ENCODE results near the gene NAAA. TPM values are rescaled to one million over a fixed set of nuclear protein-coding genes. Genes with fewer than 3 reads are reported as not detected.
A peak's percentile ranks its signal among the peaks of the same experiment; 100 is the strongest.
"Not testable (repeated sequence)": the region's sequence is repeated elsewhere in the genome, so short reads cannot be mapped to it uniquely, and the experiment has no call there.

Gene NAAA
- total and polyA plus RNA-seq, 2 donors = 21.7 to 26.1 TPM

GRCh38 chr4:75962072-75962471 lies 21.3 kb upstream of the NAAA start:
- H3K36me3 ChIP-seq (ENCODE audit: control insufficient read depth in 2 of 2, insufficient read depth in 2 of 2, low read length in 1 of 2) = peaks cover 54 to 78% of the 10 kb centered on the region in 2 donors
- H3K9me3 ChIP-seq (ENCODE audit: control insufficient read depth in 2 of 2, insufficient read depth in 1 of 2, low read length in 1 of 2); DNase-seq (ENCODE audit: low read depth in 6 of 9, low spot score in 9 of 9); H3K27ac ChIP-seq (ENCODE audit: low read depth in 1 of 2, low read length in 1 of 2); H3K27me3 ChIP-seq (ENCODE audit: control insufficient read depth in 2 of 2, insufficient read depth in 1 of 2, low read length in 1 of 2); H3K4me1 ChIP-seq (ENCODE audit: control insufficient read depth in 2 of 2, insufficient read depth in 2 of 2, low read length in 2 of 2); H3K4me3 ChIP-seq (ENCODE audit: low read length in 2 of 2): not testable (repeated sequence)
- WGBS = 92% methylated on average over 4 of the region's 4 CpGs

GRCh38 chr4:75958546-75958945 lies 17.7 kb upstream of the NAAA start:
- not testable (repeated sequence) for DNase-seq (ENCODE audit: low read depth in 6 of 9, low spot score in 9 of 9); H3K4me1 ChIP-seq (ENCODE audit: control insufficient read depth in 2 of 2, insufficient read depth in 2 of 2, low read length in 2 of 2); H3K9me3 ChIP-seq (ENCODE audit: control insufficient read depth in 2 of 2, insufficient read depth in 1 of 2, low read length in 1 of 2); H3K27ac ChIP-seq (ENCODE audit: low read depth in 1 of 2, low read length in 1 of 2); H3K27me3 ChIP-seq (ENCODE audit: control insufficient read depth in 2 of 2, insufficient read depth in 1 of 2, low read length in 1 of 2); H3K4me3 ChIP-seq (ENCODE audit: low read length in 2 of 2)
- peaks cover 59 to 72% of the 10 kb centered on the region in 2 donors for H3K36me3 ChIP-seq (ENCODE audit: control insufficient read depth in 2 of 2, insufficient read depth in 2 of 2, low read length in 1 of 2)
- WGBS = 97% methylated on average over 7 of the region's 7 CpGs

GRCh38 chr4:75954811-75955210 lies 14.0 kb upstream of the NAAA start:
- DNase-seq (ENCODE audit: low read depth in 6 of 9, low spot score in 9 of 9); H3K27me3 ChIP-seq (ENCODE audit: control insufficient read depth in 2 of 2, insufficient read depth in 1 of 2, low read length in 1 of 2); H3K27ac ChIP-seq (ENCODE audit: low read depth in 1 of 2, low read length in 1 of 2); H3K9me3 ChIP-seq (ENCODE audit: control insufficient read depth in 2 of 2, insufficient read depth in 1 of 2, low read length in 1 of 2); H3K4me3 ChIP-seq (ENCODE audit: low read length in 2 of 2); H3K4me1 ChIP-seq (ENCODE audit: control insufficient read depth in 2 of 2, insufficient read depth in 2 of 2, low read length in 2 of 2): not testable (repeated sequence)
- H3K36me3 ChIP-seq (ENCODE audit: control insufficient read depth in 2 of 2, insufficient read depth in 2 of 2, low read length in 1 of 2) = peaks cover 50 to 75% of the 10 kb centered on the region in 2 donors
- 97% methylated on average over 5 of the region's 5 CpGs for WGBS

GRCh38 chr4:75953509-75953908 lies 12.7 kb upstream of the NAAA start:
- H3K36me3 ChIP-seq (ENCODE audit: control insufficient read depth in 2 of 2, insufficient read depth in 2 of 2, low read length in 1 of 2) = peaks cover 40 to 71% of the 10 kb centered on the region in 2 donors
- WGBS = 96% methylated on average over 2 of the region's 2 CpGs
- no peaks in the 10 kb centered on the region for H3K4me1 ChIP-seq (ENCODE audit: control insufficient read depth in 2 of 2, insufficient read depth in 2 of 2, low read length in 2 of 2)
- no peaks in the 10 kb centered on the region for H3K27me3 ChIP-seq (ENCODE audit: control insufficient read depth in 2 of 2, insufficient read depth in 1 of 2, low read length in 1 of 2)
- H3K9me3 ChIP-seq (ENCODE audit: control insufficient read depth in 2 of 2, insufficient read depth in 1 of 2, low read length in 1 of 2) = no peaks in the 10 kb centered on the region
- H3K27ac ChIP-seq (ENCODE audit: low read depth in 1 of 2, low read length in 1 of 2) = no peak overlapping the region
- no peak for DNase-seq (ENCODE audit: low read depth in 6 of 9, low spot score in 9 of 9)
- no peak overlapping the region for H3K4me3 ChIP-seq (ENCODE audit: low read length in 2 of 2)

GRCh38 chr4:75950213-75950815 lies 9.5 kb upstream of the NAAA start:
- Histone ChIP-seq H3K27me3 (ENCODE audit: control insufficient read depth in 2 of 2, insufficient read depth in 1 of 2, low read length in 1 of 2) (no peaks in the 10 kb centered on the region), H3K27ac (ENCODE audit: low read depth in 1 of 2, low read length in 1 of 2) (no peak overlapping the region), H3K36me3 (ENCODE audit: control insufficient read depth in 2 of 2, insufficient read depth in 2 of 2, low read length in 1 of 2) (peaks cover 23 to 57% of the 10 kb centered on the region in 2 donors), H3K4me1 (ENCODE audit: control insufficient read depth in 2 of 2, insufficient read depth in 2 of 2, low read length in 2 of 2) (no peaks in the 10 kb centered on the region), H3K4me3 (ENCODE audit: low read length in 2 of 2) (no peak overlapping the region), H3K9me3 (ENCODE audit: control insufficient read depth in 2 of 2, insufficient read depth in 1 of 2, low read length in 1 of 2) (no peaks in the 10 kb centered on the region)
- no peak for DNase-seq (ENCODE audit: low read depth in 6 of 9, low spot score in 9 of 9)
- WGBS = 97% methylated on average over 3 of the region's 3 CpGs

GRCh38 chr4:75948822-75949444 lies 8.1 kb upstream of the NAAA start:
- H3K36me3 ChIP-seq (ENCODE audit: control insufficient read depth in 2 of 2, insufficient read depth in 2 of 2, low read length in 1 of 2) = peaks cover 15 to 54% of the 10 kb centered on the region in 2 donors

GRCh38 chr4:75939890-75940691 lies 722 bp downstream of the NAAA start:
- Histone ChIP-seq H3K4me1 (ENCODE audit: control insufficient read depth in 2 of 2, insufficient read depth in 2 of 2, low read length in 2 of 2) (peaks cover 4 to 8% of the 10 kb centered on the region in 2 donors), H3K4me3 (ENCODE audit: low read length in 2 of 2) (peak overlapping the region; percentile 72 to 80), H3K27ac (ENCODE audit: low read depth in 1 of 2, low read length in 1 of 2) (peak overlapping the region; percentile 53 to 70), H3K36me3 (ENCODE audit: control insufficient read depth in 2 of 2, insufficient read depth in 2 of 2, low read length in 1 of 2) (peaks cover 0 to 5% of the 10 kb centered on the region in 2 donors), H3K27me3 (ENCODE audit: control insufficient read depth in 2 of 2, insufficient read depth in 1 of 2, low read length in 1 of 2) (peaks cover 0 to 10% of the 10 kb centered on the region in 2 donors), H3K9me3 (ENCODE audit: control insufficient read depth in 2 of 2, insufficient read depth in 1 of 2, low read length in 1 of 2) (no peaks in the 10 kb centered on the region)
- under 1% methylated on average over 67 of the region's 67 CpGs for WGBS
- peak; percentile 19 to 76 (median 40) for DNase-seq (ENCODE audit: low read depth in 6 of 9, low spot score in 9 of 9)

More at GRCh38 chr4:75948822-75949444, 8.1 kb upstream of the NAAA start:
- H3K27ac ChIP-seq (ENCODE audit: low read depth in 1 of 2, low read length in 1 of 2) = no peak overlapping the region
- H3K4me3 ChIP-seq (ENCODE audit: low read length in 2 of 2) = no peak overlapping the region
- no peaks in the 10 kb centered on the region for H3K27me3 ChIP-seq (ENCODE audit: control insufficient read depth in 2 of 2, insufficient read depth in 1 of 2, low read length in 1 of 2)
- WGBS = 88% methylated on average over 5 of the region's 5 CpGs
- H3K4me1 ChIP-seq (ENCODE audit: control insufficient read depth in 2 of 2, insufficient read depth in 2 of 2, low read length in 2 of 2) = no peaks in the 10 kb centered on the region
- DNase-seq (ENCODE audit: low read depth in 6 of 9, low spot score in 9 of 9) = no peak
- no peaks in the 10 kb centered on the region for H3K9me3 ChIP-seq (ENCODE audit: control insufficient read depth in 2 of 2, insufficient read depth in 1 of 2, low read length in 1 of 2)

GRCh38 chr4:75935628-75936027 lies 5.2 kb downstream of the NAAA start:
- Histone ChIP-seq H3K27me3 (ENCODE audit: control insufficient read depth in 2 of 2, insufficient read depth in 1 of 2, low read length in 1 of 2) (peaks cover 0 to 3% of the 10 kb centered on the region in 2 donors), H3K27ac (ENCODE audit: low read depth in 1 of 2, low read length in 1 of 2) (no peak overlapping the region), H3K4me1 (ENCODE audit: control insufficient read depth in 2 of 2, insufficient read depth in 2 of 2, low read length in 2 of 2) (peaks cover under 1 to 3% of the 10 kb centered on the region in 2 donors), H3K4me3 (ENCODE audit: low read length in 2 of 2) (no peak overlapping the region), H3K36me3 (ENCODE audit: control insufficient read depth in 2 of 2, insufficient read depth in 2 of 2, low read length in 1 of 2) (peaks cover 0 to 5% of the 10 kb centered on the region in 2 donors), H3K9me3 (ENCODE audit: control insufficient read depth in 2 of 2, insufficient read depth in 1 of 2, low read length in 1 of 2) (no peaks in the 10 kb centered on the region)
- DNase-seq (ENCODE audit: low read depth in 6 of 9, low spot score in 9 of 9) = no peak
- 95% methylated on average over 1 of the region's 1 CpG for WGBS

- 98% methylated on average over 3 of the region's 3 CpGs for WGBS
- peaks cover 0 to 4% of the 10 kb centered on the region in 2 donors for H3K36me3 ChIP-seq (ENCODE audit: control insufficient read depth in 2 of 2, insufficient read depth in 2 of 2, low read length in 1 of 2)
Observed at GRCh38 chr4:75930152-75930551, 10.7 kb downstream of the NAAA start.

More at GRCh38 chr4:75930152-75930551, 10.7 kb downstream of the NAAA start:
- Histone ChIP-seq H3K4me1 (ENCODE audit: control insufficient read depth in 2 of 2, insufficient read depth in 2 of 2, low read length in 2 of 2) (no peaks in the 10 kb centered on the region), H3K9me3 (ENCODE audit: control insufficient read depth in 2 of 2, insufficient read depth in 1 of 2, low read length in 1 of 2) (no peaks in the 10 kb centered on the region), H3K27ac (ENCODE audit: low read depth in 1 of 2, low read length in 1 of 2) (no peak overlapping the region), H3K27me3 (ENCODE audit: control insufficient read depth in 2 of 2, insufficient read depth in 1 of 2, low read length in 1 of 2) (no peaks in the 10 kb centered on the region), H3K4me3 (ENCODE audit: low read length in 2 of 2) (no peak overlapping the region)
- no peak for DNase-seq (ENCODE audit: low read depth in 6 of 9, low spot score in 9 of 9)
